NB4 (cell line): ENCODE data around the gene PEX26.

Experiments used
- MYC ChIP-seq: IDR thresholded peaks from 2 replicates; pipeline ENCODE4 v1.6.1; 2011; ENCODE audit warnings: low read depth, low read length
- POLR2A ChIP-seq: IDR thresholded peaks from 2 replicates; pipeline ENCODE4 v1.6.1; 2011; ENCODE audit warnings: mild to moderate bottlenecking; ENCODE audit not compliant: insufficient read length; ENCODE audit errors: extremely low read depth
- TF ChIP-seq, protein P1 (sequence below): IDR thresholded peaks from one replicate; pipeline ENCODE4 v1.5.1; 2012; ENCODE audit warnings: low read depth, low read length

DNA sequence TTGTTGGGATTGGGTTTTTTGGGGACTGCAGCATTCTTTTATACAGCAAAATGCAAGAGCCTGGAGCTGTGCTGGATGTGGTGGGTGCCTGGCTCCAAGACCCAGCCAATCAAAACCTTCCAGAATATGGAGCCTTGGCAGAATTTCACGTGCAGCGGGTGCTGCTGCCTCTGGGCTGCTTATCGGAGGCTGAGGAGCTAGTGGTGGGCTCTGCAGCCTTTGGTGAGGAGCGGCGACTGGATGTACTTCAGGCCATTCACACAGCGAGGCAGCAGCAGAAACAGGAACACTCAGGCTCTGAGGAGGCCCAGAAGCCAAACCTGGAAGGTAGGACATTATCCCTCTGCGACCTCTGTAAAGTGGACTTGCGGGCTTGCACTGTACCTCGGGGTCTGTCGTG lies 5.6 kb downstream of the PEX26 start:
- TF ChIP-seq, protein P1, sequence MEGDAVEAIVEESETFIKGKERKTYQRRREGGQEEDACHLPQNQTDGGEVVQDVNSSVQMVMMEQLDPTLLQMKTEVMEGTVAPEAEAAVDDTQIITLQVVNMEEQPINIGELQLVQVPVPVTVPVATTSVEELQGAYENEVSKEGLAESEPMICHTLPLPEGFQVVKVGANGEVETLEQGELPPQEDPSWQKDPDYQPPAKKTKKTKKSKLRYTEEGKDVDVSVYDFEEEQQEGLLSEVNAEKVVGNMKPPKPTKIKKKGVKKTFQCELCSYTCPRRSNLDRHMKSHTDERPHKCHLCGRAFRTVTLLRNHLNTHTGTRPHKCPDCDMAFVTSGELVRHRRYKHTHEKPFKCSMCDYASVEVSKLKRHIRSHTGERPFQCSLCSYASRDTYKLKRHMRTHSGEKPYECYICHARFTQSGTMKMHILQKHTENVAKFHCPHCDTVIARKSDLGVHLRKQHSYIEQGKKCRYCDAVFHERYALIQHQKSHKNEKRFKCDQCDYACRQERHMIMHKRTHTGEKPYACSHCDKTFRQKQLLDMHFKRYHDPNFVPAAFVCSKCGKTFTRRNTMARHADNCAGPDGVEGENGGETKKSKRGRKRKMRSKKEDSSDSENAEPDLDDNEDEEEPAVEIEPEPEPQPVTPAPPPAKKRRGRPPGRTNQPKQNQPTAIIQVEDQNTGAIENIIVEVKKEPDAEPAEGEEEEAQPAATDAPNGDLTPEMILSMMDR, result no peak
- no peak for TF ChIP-seq POLR2A
- TF ChIP-seq MYC, result no peak
